IMR-90 (cell line): Measurements from ENCODE around the gene PIEZO2. TPM values are rescaled to one million over a fixed set of nuclear protein-coding genes. Genes with fewer than 3 reads are reported as not detected.

Source experiments
- ATAC-seq: fragments of 200-7000 bp; cut with Tn5 transposase; 2 replicates; pipeline ENCODE4 v1.9.1; 2020; ENCODE audit warnings: low read depth, mild to moderate bottlenecking, moderate library complexity
- BruUV-seq: library from RNA; stranded (reverse); fragments of 400-500 nt; replicated peaks from 2 replicates; lab custom pipeline; 2021; lab: Mats Ljungman, UMichigan
- CTCF ChIA-PET: fragments of 300-600 bp; formaldehyde crosslinking; extraction: SDS; loops from one replicate; lab custom pipeline; 2021; ENCODE audit warnings: antibody characterized with exemption; lab: Yijun Ruan, JAX
- POLR2A ChIA-PET: fragments of 300-600 bp; sonication (Branson Sonifier 250); formaldehyde crosslinking; loops from one replicate; lab custom pipeline; 2022; ENCODE audit warnings: antibody characterized with exemption; ENCODE audit not compliant: unreplicated experiment; lab: Charles Lee
- DNase-seq: peaks from one replicate; pipeline ENCODE4 v3.0.0; 2013
- H2AFZ ChIP-seq: replicated peaks from 2 replicates; pipeline ENCODE3; 2013; ENCODE audit warnings: low read length, mild to moderate bottlenecking; ENCODE audit not compliant: poor library complexity
- H2AK5ac ChIP-seq: 2 replicates; pipeline ENCODE4 v1.6.1; 2013; ENCODE audit warnings: low read depth, low read length, inconsistent platforms
- H2AK9ac ChIP-seq: replicated peaks from 2 replicates; pipeline ENCODE3; 2013; ENCODE audit warnings: mild to moderate bottlenecking, low read depth, low read length, moderate library complexity; ENCODE audit not compliant: poor library complexity
- H2BK120ac ChIP-seq: 2 replicates; pipeline ENCODE4 v1.6.1; 2013; ENCODE audit warnings: low read depth, low read length, inconsistent platforms
- H2BK15ac ChIP-seq: 3 replicates; pipeline ENCODE4 v1.6.1; 2013; ENCODE audit warnings: low read depth, low read length, inconsistent platforms
- H2BK20ac ChIP-seq: 2 replicates; pipeline ENCODE4 v1.6.1; 2013; ENCODE audit warnings: low read depth, mild to moderate bottlenecking, inconsistent platforms, low read length, moderate library complexity
- H2BK5ac ChIP-seq: 2 replicates; pipeline ENCODE4 v1.6.1; 2013; ENCODE audit warnings: mild to moderate bottlenecking, low read depth, low read length, inconsistent platforms; ENCODE audit not compliant: poor library complexity, severe bottlenecking
- H3K14ac ChIP-seq: replicated peaks from 2 replicates; pipeline ENCODE4 v1.6.1; 2013; ENCODE audit warnings: low read depth, low read length, inconsistent platforms
- H3K18ac ChIP-seq: 2 replicates; pipeline ENCODE4 v1.6.1; 2013; ENCODE audit warnings: low read depth, low read length, control low read depth
- H3K23ac ChIP-seq: 2 replicates; pipeline ENCODE4 v1.6.1; 2013; ENCODE audit warnings: low read depth, low read length, inconsistent platforms
- H3K27ac ChIP-seq: 2 replicates; pipeline ENCODE4 v1.5.1; 2013; ENCODE audit warnings: mild to moderate bottlenecking, control low read depth, low read length; ENCODE audit not compliant: insufficient read depth
- H3K27me3 ChIP-seq: 2 replicates; pipeline ENCODE4 v1.6.1; 2013; ENCODE audit warnings: low read length; ENCODE audit not compliant: control insufficient read depth, insufficient read depth
- H3K36me3 ChIP-seq: 2 replicates; pipeline ENCODE4 v1.6.1; 2013; ENCODE audit warnings: low read length, mixed read lengths; ENCODE audit not compliant: control insufficient read depth, insufficient read depth
- H3K4ac ChIP-seq: 2 replicates; pipeline ENCODE4 v1.6.1; 2013; ENCODE audit warnings: low read depth, low read length, inconsistent platforms
- H3K4me1 ChIP-seq: 2 replicates; pipeline ENCODE4 v1.6.1; 2013; ENCODE audit warnings: low read length, mixed read lengths; ENCODE audit not compliant: control insufficient read depth, insufficient read depth
- H3K4me2 ChIP-seq: 2 replicates; pipeline ENCODE4 v1.6.1; 2013; ENCODE audit warnings: low read depth, mild to moderate bottlenecking, control low read depth, low read length, moderate library complexity
- H3K4me3 ChIP-seq: 2 replicates; pipeline ENCODE4 v1.5.1; 2013; ENCODE audit warnings: low read depth, mild to moderate bottlenecking, control low read depth, low read length, moderate library complexity; ENCODE audit not compliant: insufficient read depth
- H3K56ac ChIP-seq: 2 replicates; pipeline ENCODE4 v1.6.1; 2013; ENCODE audit warnings: low read length, inconsistent platforms; ENCODE audit not compliant: insufficient read depth; ENCODE audit errors: extremely low read depth
- H3K79me1 ChIP-seq, 2 experiments: 2 replicates each; pipeline ENCODE4 v1.6.1; 2013; ENCODE audit warnings: low read length in 2 of 2, inconsistent platforms in 1 of 2, low read depth in 1 of 2
- H3K9ac ChIP-seq: 2 replicates; pipeline ENCODE4 v1.6.1; 2013; ENCODE audit warnings: low read depth, low read length, control low read depth
- H3K9me1 ChIP-seq: 2 replicates; pipeline ENCODE4 v1.6.1; 2013; ENCODE audit warnings: low read length, inconsistent platforms; ENCODE audit not compliant: insufficient read depth
- H3K9me3 ChIP-seq: 2 replicates; pipeline ENCODE4 v1.6.1; 2013; ENCODE audit warnings: low read length; ENCODE audit not compliant: control insufficient read depth, insufficient read depth
- H4K20me1 ChIP-seq: 2 replicates; pipeline ENCODE4 v1.6.1; 2013; ENCODE audit warnings: low read length, inconsistent platforms; ENCODE audit not compliant: insufficient read depth
- H4K5ac ChIP-seq: 2 replicates; pipeline ENCODE4 v1.6.1; 2013; ENCODE audit warnings: mild to moderate bottlenecking, low read depth, low read length, control low read depth
- H4K8ac ChIP-seq, 2 experiments: 2 replicates each; pipeline ENCODE4 v1.6.1; 2013; ENCODE audit warnings: low read depth in 2 of 2, low read length in 2 of 2, control low read depth in 1 of 2, inconsistent platforms in 1 of 2
- H4K91ac ChIP-seq: 2 replicates; pipeline ENCODE4 v1.6.1; 2013; ENCODE audit warnings: low read depth, low read length, inconsistent platforms; ENCODE audit not compliant: insufficient read depth
- BHLHE40 ChIP-seq: fragments of 150-350 bp; IDR thresholded peaks from 2 replicates; pipeline ENCODE4 v1.6.1; 2016; ENCODE audit warnings: mild to moderate bottlenecking, low read depth, low read length
- CEBPB ChIP-seq: IDR thresholded peaks from 2 replicates; pipeline ENCODE4 v1.6.1; 2012; ENCODE audit warnings: low read depth, low read length, improper control_type of control experiment
- CHD1 ChIP-seq: IDR thresholded peaks from 2 replicates; pipeline ENCODE4 v1.6.1; 2012; ENCODE audit warnings: low read depth, low read length, improper control_type of control experiment
- FOS ChIP-seq: fragments of 150-350 bp; IDR thresholded peaks from 2 replicates; pipeline ENCODE4 v1.6.1; 2016; ENCODE audit warnings: low read depth, low read length
- MAFK ChIP-seq: IDR thresholded peaks from 2 replicates; pipeline ENCODE4 v1.6.1; 2012; ENCODE audit warnings: low read depth, low read length, improper control_type of control experiment
- MAZ ChIP-seq: IDR thresholded peaks from 2 replicates; pipeline ENCODE4 v1.6.1; 2012; ENCODE audit warnings: low read depth, mild to moderate bottlenecking, low read length, improper control_type of control experiment, moderate library complexity, borderline replicate concordance
- MXI1 ChIP-seq: IDR thresholded peaks from 2 replicates; pipeline ENCODE4 v1.6.1; 2012; ENCODE audit warnings: low read depth, mild to moderate bottlenecking, low read length, moderate library complexity, borderline replicate concordance
- NFE2L2 ChIP-seq: fragments of 150-350 bp; IDR thresholded peaks from 2 replicates; pipeline ENCODE4 v1.6.1; 2016; ENCODE audit warnings: low read depth, mild to moderate bottlenecking, low read length
- POLR2A ChIP-seq: IDR thresholded peaks from 2 replicates; pipeline ENCODE4 v1.6.1; 2012; ENCODE audit warnings: mild to moderate bottlenecking, low read depth, low read length
- RAD21 ChIP-seq: IDR thresholded peaks from 2 replicates; pipeline ENCODE4 v1.6.1; 2012; ENCODE audit warnings: low read length, improper control_type of control experiment
- RCOR1 ChIP-seq: IDR thresholded peaks from 2 replicates; pipeline ENCODE4 v1.6.1; 2012; ENCODE audit warnings: mild to moderate bottlenecking, low read length, improper control_type of control experiment; ENCODE audit not compliant: insufficient replicate concordance
- RFX5 ChIP-seq: IDR thresholded peaks from 2 replicates; pipeline ENCODE4 v1.8.0; 2012; ENCODE audit warnings: low read depth, mild to moderate bottlenecking, low read length, moderate library complexity
- SMC3 ChIP-seq: fragments of 150-350 bp; IDR thresholded peaks from 2 replicates; pipeline ENCODE4 v1.6.1; 2016; ENCODE audit warnings: low read depth, mild to moderate bottlenecking, antibody characterized with exemption, low read length, moderate library complexity
- WGBS, 2 experiments: methylation state at CpG; one replicate each; pipeline versions ENCODE4 v1.1.5 to v1.1.7; 2013; ENCODE audit warnings: missing lambda C conversion rate in 2 of 2; ENCODE audit not compliant: insufficient read length in 1 of 2; ENCODE audit errors: extremely low coverage in 2 of 2; 5-methylcytosine and 5-hydroxymethylcytosine counted together
- dilution Hi-C: fragments of 300-500 bp; cut with HindIII; formaldehyde crosslinking; loops from one replicate; pipeline ENCODE4 v1.14.3; 2018; ENCODE audit warnings: low sequenced_read_pairs; ENCODE audit not compliant: unreplicated experiment
- in situ Hi-C: fragments of 300-500 bp; cut with MboI; formaldehyde crosslinking; loops from 3 replicates; pipeline ENCODE4 v1.14.3; 2019; ENCODE audit warnings: low sequenced_read_pairs, inconsistent platforms, mixed read lengths
- intact Hi-C: fragments of 100-400 bp; cut with micrococcal nuclease; formaldehyde crosslinking; loops from 2 replicates; pipeline ENCODE4 v1.10.0; 2022
- polyA plus RNA-seq, 3 experiments: library from polyadenylated mRNA; depleted of rRNA; stranded (reverse); fragments of >200 nt; gene quantifications; 2 replicates each; pipeline ENCODE4 v1.2.3, GENCODE V29; 2012; ENCODE audit warnings: low replicate concordance in 1 of 3
- total RNA-seq: library from RNA; depleted of rRNA; stranded (reverse); fragments of >200 nt; gene quantifications from 2 replicates; pipeline ENCODE4 v1.2.3, GENCODE V29; 2012
- TF ChIP-seq, protein P1 (sequence below): fragments of 150-350 bp; IDR thresholded peaks from 2 replicates; pipeline ENCODE4 v1.6.1; 2017; ENCODE audit warnings: mild to moderate bottlenecking, antibody characterized with exemption, low read length, low read depth
- TF ChIP-seq, protein P2 (sequence below): fragments of 150-350 bp; IDR thresholded peaks from 2 replicates; pipeline ENCODE4 v1.6.1; 2016; ENCODE audit warnings: low read depth, mild to moderate bottlenecking, low read length, moderate library complexity, borderline replicate concordance
- TF ChIP-seq, protein P3 (sequence below): conservative IDR thresholded peaks from 2 replicates; pipeline ENCODE4 v1.5.1; 2012; ENCODE audit warnings: mild to moderate bottlenecking, low read depth, low read length, improper control_type of control experiment

PIEZO2 gene
- total and polyA plus RNA-seq, 2 of the 4 experiments (the other 2 are of a cell fraction), result 2.4 to 4.1 TPM

DNA sequence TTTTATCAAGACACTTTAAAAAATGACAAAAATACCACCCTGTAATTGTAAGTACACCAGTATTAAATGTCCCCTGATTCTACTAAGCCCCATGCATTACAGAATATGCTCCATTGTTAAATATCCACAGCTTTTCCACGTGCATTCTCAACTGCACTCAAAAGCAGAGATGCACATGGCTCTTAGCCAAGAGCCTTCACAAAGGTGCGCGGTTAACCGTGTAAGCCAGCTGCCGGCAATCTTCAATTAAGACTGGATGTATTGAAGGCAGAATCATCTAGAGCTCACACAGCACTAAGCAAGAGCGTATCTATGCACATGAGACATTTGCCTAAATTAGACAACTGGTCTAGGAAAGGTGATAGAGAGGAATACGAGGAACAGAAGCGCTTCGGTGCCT lies 345.2 kb downstream of the PIEZO2 start:
- no peak overlapping the region for H2AFZ ChIP-seq
- BruUV-seq, result no TSS peak
- WGBS, 2 experiments, result no CpG with 5 or more reads among the region's 9 CpGs
- CTCF ChIA-PET, result no interaction called here
- no peak overlapping the region for H4K8ac ChIP-seq
- no peaks in the 10 kb centered on the region for H3K9me3 ChIP-seq
- H3K56ac ChIP-seq, result no peak overlapping the region
- H3K4ac ChIP-seq, result no peak overlapping the region
- H2BK15ac ChIP-seq, result no peak overlapping the region
- no peak overlapping the region for H3K4me3 ChIP-seq
- H3K4me2 ChIP-seq, result no peak overlapping the region
- H2AK5ac ChIP-seq, result no peak overlapping the region
- H3K9me1 ChIP-seq, result no peaks in the 10 kb centered on the region
- POLR2A ChIA-PET, result no interaction called here
- H4K20me1 ChIP-seq, result no peaks in the 10 kb centered on the region
- no peak for ATAC-seq
- H3K27ac ChIP-seq, result no peak overlapping the region
- no peaks in the 10 kb centered on the region for H3K27me3 ChIP-seq
- no peak overlapping the region for H2BK120ac ChIP-seq
- H3K9ac ChIP-seq, result no peak overlapping the region
- peaks cover 13% of the 10 kb centered on the region for H3K36me3 ChIP-seq
- intact Hi-C loops (no loop called here), in situ Hi-C loops (no loop called here), dilution Hi-C loops (no loop called here)
- H3K18ac ChIP-seq, result no peak overlapping the region
- H2BK20ac ChIP-seq, result no peak overlapping the region
- peaks cover 1% of the 10 kb centered on the region; the same call in 1 of the 2 replicates for H3K4me1 ChIP-seq
- H3K14ac ChIP-seq, result no peak overlapping the region
- H2AK9ac ChIP-seq, result no peak overlapping the region
- no peak overlapping the region for H4K91ac ChIP-seq
- no peak overlapping the region for H4K5ac ChIP-seq
- H3K23ac ChIP-seq, result no peak overlapping the region
- no peak overlapping the region for H2BK5ac ChIP-seq
- DNase-seq, result no peak
- no peak for TF ChIP-seq MAZ
- TF ChIP-seq RFX5, result no peak
- no peak for TF ChIP-seq NFE2L2
- no peak for TF ChIP-seq CHD1
- no peak for TF ChIP-seq RCOR1
- TF ChIP-seq BHLHE40, result no peak
- TF ChIP-seq, protein P1, sequence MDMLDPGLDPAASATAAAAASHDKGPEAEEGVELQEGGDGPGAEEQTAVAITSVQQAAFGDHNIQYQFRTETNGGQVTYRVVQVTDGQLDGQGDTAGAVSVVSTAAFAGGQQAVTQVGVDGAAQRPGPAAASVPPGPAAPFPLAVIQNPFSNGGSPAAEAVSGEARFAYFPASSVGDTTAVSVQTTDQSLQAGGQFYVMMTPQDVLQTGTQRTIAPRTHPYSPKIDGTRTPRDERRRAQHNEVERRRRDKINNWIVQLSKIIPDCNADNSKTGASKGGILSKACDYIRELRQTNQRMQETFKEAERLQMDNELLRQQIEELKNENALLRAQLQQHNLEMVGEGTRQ, result no peak
- TF ChIP-seq RAD21, result no peak
- TF ChIP-seq, protein P2, sequence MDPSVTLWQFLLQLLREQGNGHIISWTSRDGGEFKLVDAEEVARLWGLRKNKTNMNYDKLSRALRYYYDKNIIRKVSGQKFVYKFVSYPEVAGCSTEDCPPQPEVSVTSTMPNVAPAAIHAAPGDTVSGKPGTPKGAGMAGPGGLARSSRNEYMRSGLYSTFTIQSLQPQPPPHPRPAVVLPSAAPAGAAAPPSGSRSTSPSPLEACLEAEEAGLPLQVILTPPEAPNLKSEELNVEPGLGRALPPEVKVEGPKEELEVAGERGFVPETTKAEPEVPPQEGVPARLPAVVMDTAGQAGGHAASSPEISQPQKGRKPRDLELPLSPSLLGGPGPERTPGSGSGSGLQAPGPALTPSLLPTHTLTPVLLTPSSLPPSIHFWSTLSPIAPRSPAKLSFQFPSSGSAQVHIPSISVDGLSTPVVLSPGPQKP, result no peak
- TF ChIP-seq SMC3, result no peak
- no peak for TF ChIP-seq POLR2A
- TF ChIP-seq MAFK, result no peak
- TF ChIP-seq, protein P3, sequence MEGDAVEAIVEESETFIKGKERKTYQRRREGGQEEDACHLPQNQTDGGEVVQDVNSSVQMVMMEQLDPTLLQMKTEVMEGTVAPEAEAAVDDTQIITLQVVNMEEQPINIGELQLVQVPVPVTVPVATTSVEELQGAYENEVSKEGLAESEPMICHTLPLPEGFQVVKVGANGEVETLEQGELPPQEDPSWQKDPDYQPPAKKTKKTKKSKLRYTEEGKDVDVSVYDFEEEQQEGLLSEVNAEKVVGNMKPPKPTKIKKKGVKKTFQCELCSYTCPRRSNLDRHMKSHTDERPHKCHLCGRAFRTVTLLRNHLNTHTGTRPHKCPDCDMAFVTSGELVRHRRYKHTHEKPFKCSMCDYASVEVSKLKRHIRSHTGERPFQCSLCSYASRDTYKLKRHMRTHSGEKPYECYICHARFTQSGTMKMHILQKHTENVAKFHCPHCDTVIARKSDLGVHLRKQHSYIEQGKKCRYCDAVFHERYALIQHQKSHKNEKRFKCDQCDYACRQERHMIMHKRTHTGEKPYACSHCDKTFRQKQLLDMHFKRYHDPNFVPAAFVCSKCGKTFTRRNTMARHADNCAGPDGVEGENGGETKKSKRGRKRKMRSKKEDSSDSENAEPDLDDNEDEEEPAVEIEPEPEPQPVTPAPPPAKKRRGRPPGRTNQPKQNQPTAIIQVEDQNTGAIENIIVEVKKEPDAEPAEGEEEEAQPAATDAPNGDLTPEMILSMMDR, result no peak
- no peak for TF ChIP-seq MXI1
- TF ChIP-seq FOS, result no peak
- TF ChIP-seq CEBPB, result no peak
- no peaks in the 10 kb centered on the region for H3K79me1 ChIP-seq
